CD4-positive, alpha-beta T cell treated with Interleukin-15 for 1 hour (primary cell): ENCODE data around the gene IST1.
"Not testable (repeated sequence)": the region's sequence is repeated elsewhere in the genome, so short reads cannot be mapped to it uniquely, and the experiment has no call there.

Experiments used
- DNase-seq: peaks from one replicate; pipeline ENCODE4 v3.0.0-alpha.2; 2020

Gene IST1

DNA sequence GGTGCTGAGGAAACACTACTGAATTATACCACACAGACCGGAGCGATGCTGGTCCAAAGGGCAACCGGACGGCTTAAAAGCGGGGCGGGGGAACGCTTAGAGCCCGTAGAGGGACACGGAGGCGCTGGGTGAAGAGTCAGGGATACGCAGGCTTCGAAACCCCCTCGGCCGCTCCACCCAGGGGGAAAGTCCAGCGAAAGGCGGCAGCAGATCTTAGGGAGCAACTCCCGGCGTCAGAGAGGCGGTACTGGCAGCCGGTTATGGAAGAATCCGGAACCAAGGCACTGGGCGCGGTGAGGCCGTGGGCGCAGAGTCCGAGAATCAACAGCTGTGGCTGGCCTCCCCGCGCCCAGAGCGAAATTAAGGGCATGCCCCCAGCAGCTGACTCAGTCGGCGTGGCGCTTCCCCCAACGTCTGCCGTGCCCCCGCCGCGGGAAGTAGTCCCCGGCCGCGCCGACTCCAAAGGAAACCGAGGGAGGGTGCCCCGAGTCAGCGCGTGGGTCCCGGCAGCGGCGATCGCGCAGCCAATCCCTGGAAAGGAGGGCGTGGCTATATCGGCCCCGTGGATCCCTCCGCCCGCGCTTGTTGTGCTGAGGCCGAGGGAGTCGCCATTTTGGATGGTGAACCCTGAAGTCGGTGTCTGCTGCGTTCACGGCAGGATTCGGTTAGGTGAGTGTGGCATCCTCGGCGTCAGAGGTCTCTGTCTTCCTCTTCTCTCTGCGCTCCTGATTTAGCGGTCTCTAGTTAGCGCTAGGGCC, at the start of gene IST1:
Gene IST1 (plus strand): TSS at position 611 of the 758 bp plus-strand sequence. CDS start 20,110 bp downstream, outside the sequence.
- peak; percentile 96 for DNase-seq

DNA sequence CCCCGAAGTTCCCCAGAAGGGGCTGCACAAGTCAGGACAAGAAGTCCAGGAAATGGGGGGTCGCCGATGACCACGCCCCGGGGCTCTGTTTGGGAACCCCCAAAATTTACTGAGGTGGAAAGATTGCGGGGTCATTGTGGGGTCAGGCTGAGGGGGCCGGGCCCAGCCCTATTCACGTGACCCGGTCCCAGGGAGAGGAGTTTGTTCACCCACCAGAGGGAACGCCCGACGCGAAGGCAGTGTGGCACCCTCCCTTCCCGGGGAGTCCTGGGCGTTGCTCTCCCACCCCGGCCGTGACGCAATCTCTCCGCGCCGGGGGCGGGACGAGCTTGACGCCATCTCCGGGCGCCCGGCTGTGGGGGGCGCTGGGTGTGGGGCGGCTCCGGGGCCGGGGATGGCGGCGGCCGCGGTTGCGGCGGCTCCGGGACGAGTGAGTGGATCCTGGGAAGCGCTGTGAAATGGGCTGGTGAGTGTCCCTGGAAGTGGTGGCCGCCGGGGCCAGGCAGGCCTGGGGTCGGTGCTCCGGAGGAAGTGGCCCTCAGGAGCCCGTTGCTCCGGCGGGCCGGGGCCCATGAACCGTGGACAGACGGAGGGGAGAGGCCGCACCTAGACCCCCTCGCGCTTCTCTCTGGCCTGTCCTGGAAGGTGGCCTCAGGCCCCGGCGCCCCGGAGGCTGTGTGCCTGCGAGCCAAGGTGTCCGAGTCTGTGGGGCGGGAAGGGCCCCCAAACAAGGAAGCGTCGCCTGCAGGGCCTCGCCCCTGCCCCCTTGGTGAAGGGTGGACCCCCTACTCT, 49.5 kb upstream of the IST1 start, which contains the start of gene ATXN1L:
Gene ATXN1L (plus strand): TSS at position 338 of the 792 bp plus-strand sequence. CDS start 3,765 bp downstream, outside the sequence.
- DNase-seq, result peak; percentile 95

DNA sequence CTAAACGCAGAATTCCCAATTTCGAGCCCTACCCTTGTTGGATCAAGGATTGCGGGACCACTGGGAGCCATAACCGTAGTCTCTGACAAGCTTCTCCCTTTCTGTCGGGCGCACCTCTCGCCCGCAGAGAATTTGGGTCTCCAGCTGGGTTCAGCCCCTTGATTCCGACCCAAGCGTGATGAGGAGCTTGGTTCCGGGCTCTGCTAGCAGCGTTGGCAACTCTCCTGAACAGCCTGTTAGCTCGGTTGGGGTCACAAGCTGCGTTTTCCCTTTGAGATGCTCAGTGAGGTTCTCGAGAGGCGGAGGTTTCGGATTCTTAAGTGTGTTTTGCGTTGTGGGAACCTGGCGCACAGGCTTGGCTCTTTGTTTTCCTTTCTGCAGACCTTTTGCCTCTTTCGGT, 48.9 kb upstream of the IST1 start:
- no peak for DNase-seq

DNA sequence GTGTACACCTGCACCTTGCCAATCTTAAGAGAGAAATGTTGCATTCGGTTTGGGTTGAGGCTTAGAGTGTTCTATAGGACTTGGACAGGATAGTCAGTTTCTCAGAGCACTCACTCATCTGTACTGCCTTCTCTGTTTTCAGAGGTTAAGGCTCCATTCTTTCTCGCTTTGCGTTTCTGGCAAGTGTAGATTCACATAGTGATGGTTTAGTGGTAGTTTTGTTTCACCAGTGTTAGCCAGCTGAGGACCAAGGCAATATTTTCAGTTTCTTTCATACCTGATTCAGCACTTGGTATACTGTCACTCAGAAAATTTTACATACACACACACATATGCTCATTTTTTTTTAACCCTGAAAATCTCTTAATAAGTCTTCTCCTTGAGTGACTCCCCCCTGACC, 48.2 kb upstream of the IST1 start:
- no peak for DNase-seq

DNA sequence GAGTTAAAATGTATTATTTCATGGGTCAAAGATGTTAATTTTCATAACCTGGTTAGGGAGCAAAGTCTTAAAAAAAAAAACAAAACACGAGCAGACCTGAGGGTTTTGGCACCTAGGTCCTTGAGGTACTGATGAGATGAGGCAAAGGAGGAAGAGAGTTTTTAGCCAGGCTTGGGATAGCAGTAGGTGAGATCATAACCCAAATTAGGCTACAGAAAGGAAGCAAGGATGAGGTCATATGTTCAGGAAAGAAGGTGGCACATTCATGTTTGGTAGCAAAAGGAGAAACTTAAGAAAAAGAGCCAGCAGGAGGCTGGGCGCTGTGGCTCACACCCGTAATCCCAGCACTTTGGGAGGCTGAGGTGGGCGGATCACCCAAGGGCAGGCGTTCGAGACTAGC, 46.7 kb upstream of the IST1 start:
- no peak for DNase-seq

DNA sequence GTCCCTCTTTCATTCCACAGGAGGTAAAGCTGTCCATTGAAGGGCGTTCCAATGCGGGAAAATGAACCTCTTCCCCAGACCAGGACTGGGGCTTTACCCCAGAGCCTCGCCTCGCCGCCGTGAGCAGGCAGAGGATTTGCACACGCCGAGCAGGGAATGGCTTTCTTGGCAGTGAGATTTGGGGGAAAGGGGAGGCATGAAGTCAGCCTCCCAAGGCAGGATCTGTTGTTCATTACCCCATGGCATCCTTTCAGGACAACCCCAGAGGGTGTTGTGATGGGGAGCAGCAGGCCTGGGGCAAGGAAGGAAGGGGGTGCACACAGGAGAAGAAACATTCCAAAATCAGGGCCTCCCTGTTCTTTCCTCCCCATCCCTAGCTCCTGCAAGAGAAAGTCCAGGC, 43.6 kb upstream of the IST1 start:
- DNase-seq, result no peak

DNA sequence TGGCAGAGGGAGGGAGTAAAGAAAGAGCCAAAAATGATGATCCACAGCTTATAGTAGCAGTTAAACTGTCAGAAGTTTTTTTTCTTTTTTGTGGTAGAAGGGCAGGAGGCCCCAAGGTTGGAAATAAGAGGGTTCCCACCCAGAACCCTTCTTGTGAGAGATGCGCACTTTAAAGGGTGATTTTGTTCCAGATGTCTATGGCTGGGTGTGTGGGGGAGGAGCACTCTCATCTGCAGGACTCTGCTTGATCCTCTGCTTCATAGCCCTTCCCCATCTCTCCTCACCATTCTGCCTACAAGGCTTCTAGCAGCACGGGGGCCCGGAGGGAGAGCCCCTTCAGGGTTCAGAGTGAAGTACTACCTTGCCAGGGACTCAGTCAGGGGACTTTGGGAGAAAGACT, 43.2 kb upstream of the IST1 start:
- DNase-seq, result no peak

DNA sequence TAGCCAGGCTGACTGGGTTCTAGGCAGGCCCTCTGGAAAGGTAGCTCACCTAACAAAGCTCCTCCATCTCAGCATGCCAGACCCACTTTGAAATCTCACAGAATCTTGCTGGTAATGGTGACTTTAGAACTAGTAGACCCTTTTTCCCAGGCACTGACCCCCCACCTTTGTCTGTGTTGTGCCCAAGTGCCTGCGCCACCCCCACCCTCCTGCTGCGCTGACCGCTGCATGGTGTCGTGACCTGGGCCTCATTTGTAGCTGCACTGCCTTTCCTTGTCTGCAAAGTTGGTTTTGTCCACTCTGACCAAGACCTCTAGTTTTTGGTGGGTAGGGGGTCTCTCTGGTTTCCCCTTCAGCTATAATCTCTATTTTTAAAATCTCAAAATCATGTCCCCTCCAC, 42.8 kb upstream of the IST1 start:
- no peak for DNase-seq

DNA sequence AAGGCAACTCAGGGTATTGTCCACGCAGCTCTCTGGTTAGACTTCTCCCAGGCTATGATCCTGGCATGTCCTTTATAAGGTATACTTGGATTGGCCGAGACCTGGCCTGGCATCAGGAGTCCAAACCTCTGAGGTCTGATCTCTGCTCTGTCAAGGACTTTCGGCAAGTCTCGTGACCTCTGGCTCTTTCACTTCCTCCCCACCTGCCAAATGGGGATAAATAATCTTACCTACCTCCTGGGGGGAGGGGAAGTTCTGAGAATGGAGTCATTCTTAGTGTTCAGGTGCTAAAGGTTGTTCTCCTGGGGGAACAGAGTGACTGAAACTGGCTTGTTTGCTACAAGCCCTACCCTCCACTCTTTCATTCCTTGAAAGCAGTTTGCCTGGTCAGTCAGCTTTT, 41.9 kb upstream of the IST1 start:
- peak; percentile 33 for DNase-seq

DNA sequence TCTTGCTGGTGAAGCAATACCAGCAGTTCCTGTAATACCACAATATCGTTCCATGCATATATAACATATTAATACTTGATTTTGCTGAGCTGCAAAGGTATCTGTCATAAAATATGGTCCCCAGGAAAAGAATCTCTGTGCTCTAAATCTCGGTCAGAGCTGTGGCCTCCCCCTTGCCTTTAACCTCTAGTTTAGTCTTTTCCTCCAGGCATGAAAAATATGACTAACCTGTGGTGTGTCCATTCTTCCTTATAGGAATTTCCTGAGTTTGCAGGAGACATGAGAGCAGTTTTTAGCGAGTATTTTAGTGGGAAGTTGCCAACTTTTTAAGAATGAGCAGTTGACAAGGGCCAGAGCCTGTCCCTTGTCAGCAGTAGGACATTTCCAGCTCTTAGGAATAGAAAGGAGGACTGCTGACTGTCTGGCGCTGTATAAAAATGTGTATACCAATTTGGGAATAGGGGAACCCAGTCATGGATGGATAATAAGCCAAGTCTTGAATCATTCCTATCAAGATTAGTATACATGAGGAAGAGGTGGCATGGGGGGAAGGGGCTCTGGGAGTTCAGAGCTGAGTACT, 40.9 kb upstream of the IST1 start:
- DNase-seq, result no peak

DNA sequence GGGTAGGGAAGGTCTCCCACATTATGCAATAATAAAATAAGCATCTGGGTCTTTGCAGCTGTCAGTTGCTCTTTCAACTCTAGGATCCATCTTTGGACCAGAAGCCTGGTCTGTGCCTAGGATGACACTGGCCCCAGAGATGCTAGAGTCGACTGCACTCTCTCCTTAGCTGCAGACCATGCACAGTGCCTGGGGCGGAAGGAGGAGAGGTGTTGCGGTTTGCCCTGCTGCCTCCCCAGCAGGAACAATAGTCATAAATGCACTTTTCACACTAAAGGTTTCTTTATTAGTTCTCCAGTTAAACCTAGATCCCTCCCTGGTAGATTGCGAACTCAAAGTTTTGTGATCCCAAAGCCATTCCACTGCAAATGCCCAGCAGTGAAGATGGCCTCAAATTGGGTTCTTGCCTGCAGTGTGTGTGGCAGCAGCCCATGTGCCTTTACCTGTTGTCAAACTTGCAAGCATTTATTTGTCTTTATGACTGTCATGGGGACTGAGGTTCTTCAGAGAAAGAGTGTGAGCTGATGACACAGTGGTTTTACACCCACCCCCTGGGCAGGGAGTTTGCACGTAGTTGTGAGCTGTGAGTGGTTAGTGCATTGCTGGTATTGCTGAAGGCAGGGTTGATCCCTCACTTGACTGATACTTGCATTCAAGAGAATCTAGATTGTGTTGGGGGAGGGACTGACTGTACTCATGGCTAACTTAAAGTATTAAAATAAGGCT, 39.2 kb upstream of the IST1 start:
- DNase-seq, result peak; percentile 34

DNA sequence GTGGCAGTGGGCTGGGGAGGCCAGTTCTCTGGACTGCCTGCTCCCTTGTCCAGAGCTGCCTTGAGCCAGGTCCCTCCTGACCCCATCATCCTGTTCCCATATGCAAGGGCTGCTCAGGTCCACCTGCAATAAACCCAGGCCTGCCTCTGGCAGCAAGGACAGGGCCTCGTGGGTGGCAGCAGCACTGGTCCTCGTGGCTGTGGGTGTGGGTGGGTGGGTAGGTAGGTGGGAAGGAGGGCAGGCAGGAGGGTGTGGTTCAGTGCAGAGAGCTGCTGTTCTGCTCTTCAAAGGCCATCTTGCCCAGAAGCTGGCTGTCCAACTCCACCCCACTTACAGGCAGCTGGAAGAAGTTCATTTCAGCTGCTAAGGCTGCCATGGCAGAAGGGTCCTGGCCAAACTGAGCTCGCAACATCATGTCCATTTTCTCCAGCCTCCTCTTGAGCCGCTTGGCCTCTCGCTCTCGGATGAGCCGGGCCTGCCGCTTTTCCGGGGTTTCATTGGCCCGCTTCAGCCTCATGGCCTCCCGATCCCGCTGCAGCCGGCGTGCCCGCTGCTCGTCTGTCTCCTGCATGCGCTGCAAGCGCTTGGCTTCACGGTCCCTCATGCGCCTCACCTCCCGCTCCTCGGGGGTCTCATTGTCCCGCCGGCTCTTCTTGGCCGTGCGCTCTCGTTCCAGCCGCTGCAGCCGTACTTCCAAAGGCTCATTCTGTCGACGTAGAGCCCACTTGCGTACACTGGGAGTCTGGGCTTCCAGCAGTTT, 35.4 kb upstream of the IST1 start:
- no peak for DNase-seq

DNA sequence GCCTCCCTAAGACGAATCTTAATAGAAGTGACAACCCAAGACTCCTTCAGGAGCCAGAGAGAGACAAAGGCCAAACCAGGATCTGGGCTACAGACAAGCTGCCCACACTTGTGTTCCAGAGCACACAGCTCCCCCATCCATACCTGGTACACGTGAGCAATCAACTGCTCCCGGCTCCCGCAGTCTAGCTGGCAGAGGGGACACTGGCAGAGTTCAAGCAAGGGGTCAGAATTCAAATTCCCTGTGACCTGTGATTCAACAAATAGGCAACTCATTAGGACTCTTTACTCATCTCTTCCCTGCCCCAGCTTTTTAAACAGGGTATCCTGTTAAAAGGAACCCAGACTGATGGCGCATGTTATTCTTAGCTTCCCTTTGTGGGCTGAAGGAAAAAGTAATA, 31.3 kb upstream of the IST1 start:
- no peak for DNase-seq

DNA sequence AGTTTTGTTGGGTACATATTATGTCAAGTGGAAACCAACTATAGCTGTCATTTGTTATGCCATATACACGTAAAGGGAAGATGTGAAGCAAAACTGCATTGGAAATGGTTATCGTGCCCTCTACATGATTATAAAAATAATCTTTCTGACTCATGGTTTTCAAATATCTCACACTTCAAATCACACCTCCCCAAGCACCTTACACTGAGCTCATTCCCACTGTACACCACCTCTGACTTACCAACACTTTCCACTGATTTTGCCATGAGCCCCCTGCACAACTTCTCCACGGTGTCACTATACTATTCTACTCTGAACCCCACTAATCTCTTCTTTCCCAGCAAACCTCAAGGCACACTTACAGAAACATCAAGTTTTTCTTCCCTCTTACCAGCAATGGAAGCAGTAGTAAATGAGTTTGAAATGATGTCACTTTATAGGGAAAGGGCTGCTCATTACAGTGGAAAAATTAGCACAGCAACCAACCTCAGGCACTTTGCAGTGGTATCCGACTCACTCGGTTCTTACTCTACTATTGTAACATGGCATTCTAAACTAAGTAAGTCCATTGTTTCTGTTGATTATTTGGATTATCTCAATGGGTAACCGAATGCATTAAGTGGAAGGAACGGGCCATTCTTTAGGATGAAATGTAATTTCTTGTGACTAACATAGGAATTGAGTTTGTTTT, 30.0 kb upstream of the IST1 start:
- no peak for DNase-seq

DNA sequence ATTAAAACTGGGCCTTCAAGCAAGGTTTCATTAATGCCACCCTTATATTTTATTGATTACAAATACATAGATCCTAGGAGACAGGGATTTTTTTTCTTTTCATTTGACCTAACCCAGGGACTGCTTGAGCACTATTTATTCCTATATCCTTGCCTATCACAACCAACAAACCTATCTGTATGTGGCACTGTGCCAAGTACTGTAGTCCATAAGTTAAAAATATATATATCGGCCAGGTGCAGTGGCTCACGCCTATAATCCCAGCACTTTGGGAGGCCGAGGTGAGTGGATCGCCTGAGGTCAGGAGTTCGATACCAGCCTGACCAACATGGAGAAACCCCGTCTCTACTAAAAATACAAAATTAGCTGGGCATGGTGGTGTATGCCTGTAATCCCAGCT, 28.2 kb upstream of the IST1 start:
- DNase-seq, result not testable (repeated sequence)

DNA sequence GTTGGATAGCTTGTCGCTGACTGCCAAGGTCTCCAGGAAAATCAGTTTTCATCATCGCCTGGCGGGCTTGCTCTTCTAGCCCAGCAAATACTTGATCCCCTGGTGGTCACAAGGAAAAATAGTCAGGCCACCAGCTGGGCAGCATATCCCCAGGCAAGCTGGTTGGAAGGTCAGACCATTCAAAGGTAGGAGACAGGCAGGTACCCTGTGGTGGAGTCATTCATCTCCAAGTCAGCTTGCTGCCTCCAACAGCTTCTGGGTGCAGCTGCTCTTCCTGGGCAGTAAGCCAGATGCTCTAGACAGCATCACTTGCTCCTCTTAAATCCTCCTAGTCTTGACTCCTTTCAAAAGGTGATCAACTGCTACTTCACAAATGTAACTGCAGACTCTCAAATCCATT, 27.4 kb upstream of the IST1 start:
- no peak for DNase-seq

DNA sequence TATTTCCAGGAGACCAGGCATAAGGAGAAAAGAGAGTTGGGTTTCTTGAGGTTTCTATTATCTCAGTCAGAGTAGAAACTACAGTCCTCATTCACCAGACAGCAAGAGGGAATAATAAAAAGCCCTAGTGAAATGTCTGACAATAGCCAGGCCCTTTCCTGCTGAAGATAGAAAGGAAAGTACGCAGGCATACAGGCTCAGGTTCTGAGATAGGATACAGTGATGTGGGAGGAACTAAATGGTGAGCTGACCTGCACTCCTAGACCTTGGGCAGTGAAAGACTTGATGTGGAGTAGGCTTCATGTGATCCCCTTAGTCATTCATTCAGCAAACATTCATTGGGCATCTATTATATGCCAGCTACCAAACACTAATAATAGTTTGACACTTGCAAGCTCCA, 26.2 kb upstream of the IST1 start:
- DNase-seq, result no peak

DNA sequence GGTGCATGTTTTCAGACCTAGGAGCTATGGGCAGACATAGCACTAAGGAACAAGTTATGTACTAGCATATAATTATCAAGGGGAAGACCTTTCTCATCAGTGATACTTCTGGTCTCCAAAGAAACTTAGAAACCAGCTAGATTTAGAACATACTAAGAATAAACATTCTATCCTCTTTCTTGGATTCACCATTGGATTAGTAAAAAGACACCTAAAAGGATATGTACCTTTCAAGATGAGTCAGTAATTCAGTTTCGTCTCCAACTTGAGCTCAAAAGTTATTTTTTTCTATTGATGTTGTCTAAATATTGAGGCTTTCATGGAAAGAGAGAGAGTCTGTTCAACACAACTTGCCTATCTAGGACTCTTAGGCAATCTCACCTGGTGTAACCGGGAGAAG, 24.5 kb upstream of the IST1 start:
- no peak for DNase-seq

DNA sequence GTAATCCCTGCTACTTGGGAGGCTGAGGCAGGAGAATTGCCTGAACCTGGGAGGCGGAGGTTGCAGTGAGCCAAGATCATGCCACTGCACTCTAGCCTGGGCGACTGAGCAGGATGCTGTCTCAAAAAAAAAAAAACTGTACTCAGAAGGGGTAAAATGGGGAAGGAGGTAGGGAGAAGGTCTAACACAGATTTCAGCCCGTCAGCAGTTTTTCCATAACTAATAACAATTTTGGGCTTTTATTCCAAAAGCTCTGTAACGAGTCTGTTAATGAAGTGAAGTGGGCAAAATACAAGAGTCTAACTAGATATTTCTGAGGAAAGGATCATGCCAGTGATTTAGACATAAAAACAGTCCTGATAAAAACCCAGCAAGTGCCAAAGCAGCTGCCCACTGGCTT, 22.1 kb upstream of the IST1 start:
- DNase-seq, result no peak

DNA sequence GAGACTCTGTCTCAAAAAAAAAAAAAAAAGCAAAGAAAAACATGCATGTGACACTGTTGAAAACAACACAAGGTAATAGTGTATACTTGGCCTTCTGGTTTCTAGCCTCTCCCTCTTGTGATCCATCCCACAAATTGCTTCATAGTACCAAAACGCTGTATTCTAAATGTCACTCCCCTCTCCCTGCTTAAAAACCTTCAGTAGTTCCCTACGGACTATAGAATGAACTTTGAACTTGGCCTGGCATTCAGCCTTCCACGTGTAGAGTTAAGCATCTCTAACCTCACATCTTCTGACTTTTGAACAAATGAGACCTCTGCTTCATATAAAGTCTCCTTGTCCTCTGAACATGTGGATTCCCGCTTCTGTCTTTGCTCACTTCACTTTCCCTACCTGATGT, 16.4 kb upstream of the IST1 start:
- no peak for DNase-seq

DNA sequence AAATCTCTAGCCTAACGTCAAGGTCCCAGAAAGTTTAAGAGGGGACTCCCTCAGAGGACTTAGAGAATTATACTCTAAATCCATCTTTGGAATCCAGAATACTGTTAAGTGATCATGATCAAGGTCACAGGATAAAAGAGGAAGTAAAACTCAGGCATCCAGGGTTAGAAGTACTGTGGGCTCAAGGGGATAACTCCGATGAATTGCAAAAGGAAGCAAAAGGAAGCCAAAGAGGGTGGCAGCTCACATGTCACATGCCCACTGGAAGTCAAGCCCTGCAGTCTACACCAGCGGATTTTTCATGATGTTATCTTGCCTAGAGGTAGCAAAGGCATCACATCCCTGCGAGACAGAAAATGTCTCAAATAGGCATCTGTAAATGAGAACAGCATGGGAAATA, 15.2 kb upstream of the IST1 start:
- DNase-seq, result no peak
